CD4-positive, alpha-beta T cell (primary cell): ENCODE measurements around the gene PAPSS2. TPM values are rescaled to one million over a fixed set of nuclear protein-coding genes. Genes with fewer than 3 reads are reported as not detected.

Source experiments
- ATAC-seq: fragments of 200-7000 bp; cut with Tn5 transposase; one replicate; pipeline ENCODE4 v1.10.0; 2022; ENCODE audit warnings: mild to moderate bottlenecking; ENCODE audit not compliant: poor library complexity
- CTCF ChIA-PET: fragments of 350-600 bp; sonication (Branson Sonifier 250); formaldehyde crosslinking; loops from one replicate; lab custom pipeline; 2021; ENCODE audit warnings: antibody characterized with exemption, inconsistent platforms; lab: Charles Lee
- POLR2A ChIA-PET: fragments of 350-600 bp; sonication (Branson Sonifier 250); formaldehyde crosslinking; loops from one replicate; lab custom pipeline; 2021; ENCODE audit warnings: antibody characterized with exemption, inconsistent platforms; lab: Charles Lee
- DNase-seq, 14 experiments: peaks; one replicate each; pipeline ENCODE4 v3.0.0-alpha.2; 2013 to 2020; ENCODE audit warnings: mixed read lengths in 2 of 14
- H3K27ac ChIP-seq, 2 donors: one replicate each; pipeline versions ENCODE4 v1.5.1 to v1.7.0; 2013; ENCODE audit warnings: low read length in 2 of 2, low read depth in 1 of 2, mild to moderate bottlenecking in 1 of 2
- H3K27me3 ChIP-seq, 2 experiments: 1 replicate in 1 of 2; 2 replicates in 1 of 2; pipeline versions ENCODE4 v1.6.1 to v1.7.0; 2013; ENCODE audit warnings: low read length in 2 of 2, control low read depth in 1 of 2, mild to moderate bottlenecking in 1 of 2, moderate library complexity in 1 of 2; ENCODE audit not compliant: insufficient read depth in 2 of 2, control insufficient read depth in 1 of 2
- H3K36me3 ChIP-seq: one replicate; pipeline ENCODE4 v1.6.1; 2013; ENCODE audit warnings: low read length, control low read depth; ENCODE audit not compliant: insufficient read depth
- H3K4me1 ChIP-seq: one replicate; pipeline ENCODE4 v1.6.1; 2013; ENCODE audit warnings: low read length, control low read depth; ENCODE audit not compliant: insufficient read depth
- H3K4me3 ChIP-seq: one replicate; pipeline ENCODE4 v1.5.1; 2013; ENCODE audit warnings: mild to moderate bottlenecking, low read length, moderate library complexity
- H3K9me3 ChIP-seq, 2 experiments: 1 replicate in 1 of 2; 2 replicates in 1 of 2; pipeline versions ENCODE4 v1.6.1 to v1.7.0; 2013; ENCODE audit warnings: low read length in 2 of 2, mild to moderate bottlenecking in 2 of 2, control low read depth in 1 of 2, moderate library complexity in 1 of 2; ENCODE audit not compliant: control insufficient read depth in 1 of 2, insufficient read depth in 1 of 2
- H3K27ac Mint-ChIP-seq: one replicate; pipeline ENCODE4 v1.8.0; 2020; ENCODE audit warnings: mixed read lengths
- H3K27me3 Mint-ChIP-seq: one replicate; pipeline ENCODE4 v1.8.0; 2021; ENCODE audit warnings: mixed read lengths
- H3K36me3 Mint-ChIP-seq: one replicate; pipeline ENCODE4 v1.8.0; 2021; ENCODE audit warnings: low read depth, mixed read lengths
- H3K4me1 Mint-ChIP-seq: one replicate; pipeline ENCODE4 v1.8.0; 2021; ENCODE audit warnings: low read depth, mixed read lengths
- H3K4me3 Mint-ChIP-seq: one replicate; pipeline ENCODE4 v1.8.0; 2020; ENCODE audit warnings: mild to moderate bottlenecking, mixed read lengths
- H3K9me3 Mint-ChIP-seq: one replicate; pipeline ENCODE4 v1.8.0; 2020; ENCODE audit warnings: mixed read lengths
- CTCF ChIP-seq: fragments of 200-600 bp; IDR thresholded peaks from one replicate; pipeline ENCODE4 v1.8.0; 2022; ENCODE audit warnings: antibody characterized with exemption, mild to moderate bottlenecking
- intact Hi-C, 2 experiments: fragments of 100-400 bp; cut with DNase I in 1 of 2; cut with micrococcal nuclease in 1 of 2; formaldehyde crosslinking; loops; one replicate each; pipeline versions ENCODE4 v1.15.1 to v1.9.0; 2023 to 2025; cut with DNase I, micrococcal nuclease
- total RNA-seq, 174 experiments: library from RNA in 2 of 174; stranded (reverse) in 2 of 174; gene quantifications; one replicate each; pipeline ENCODE4 v1.2.3 and lab custom pipeline; 2021 to 2026

Gene PAPSS2
- total RNA-seq, 2 experiments from 2014 or later = not detected

- ChIA-PET CTCF (interaction anchor here (0.6 to 1.0 kb wide), 3 partner anchors 11 to 54 kb away, joined by 3 read pairs; no protein-coding TSS in a partner anchor), POLR2A (no interaction called here)
- Mint-ChIP-seq H3K36me3 (peaks cover 81% of the 10 kb centered on the region), H3K27ac (no peak overlapping the region), H3K9me3 (no peaks in the 10 kb centered on the region), H3K4me1 (peaks cover 28% of the 10 kb centered on the region), H3K27me3 (no peaks in the 10 kb centered on the region), H3K4me3 (no peak overlapping the region)
- no peak for ATAC-seq
- no peak overlapping the region for H3K27ac ChIP-seq
- H3K4me3 ChIP-seq = no peak overlapping the region
- H3K9me3 ChIP-seq = no peaks in the 10 kb centered on the region
- no peak for DNase-seq
- intact Hi-C loops = no loop called here
- TF ChIP-seq CTCF = no peak
- peaks cover 54% of the 10 kb centered on the region for H3K36me3 ChIP-seq
- no peaks in the 10 kb centered on the region for H3K4me1 ChIP-seq
- no peaks in the 10 kb centered on the region for H3K27me3 ChIP-seq
These were observed 121.9 kb downstream of the PAPSS2 start for GRCh38 chr10:87781545-87781944.

DNA sequence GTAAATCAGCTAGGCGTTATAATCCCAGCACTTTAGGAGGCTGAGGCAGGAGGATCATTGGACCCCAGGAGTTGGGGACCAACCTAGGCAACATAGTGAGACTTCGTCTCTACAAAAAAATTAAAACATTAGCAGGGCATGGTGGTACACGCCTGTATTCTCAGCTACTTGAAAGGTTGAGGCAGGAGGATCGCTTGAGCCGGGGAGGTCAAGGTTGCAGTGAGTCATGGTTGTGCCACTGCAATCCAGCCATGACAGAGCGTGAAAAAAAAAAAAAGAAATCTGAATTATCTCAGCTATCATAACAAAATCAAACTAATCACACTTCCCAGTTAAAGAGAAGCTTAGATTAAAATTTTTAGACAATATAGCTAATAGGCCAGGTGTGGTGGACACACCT lies 123.0 kb downstream of the PAPSS2 start:
- no peaks in the 10 kb centered on the region for H3K9me3 ChIP-seq
- POLR2A ChIA-PET = no interaction called here
- no peak for TF ChIP-seq CTCF
- intact Hi-C loops = no loop called here
- peaks cover 82% of the 10 kb centered on the region for H3K36me3 Mint-ChIP-seq
- no peak overlapping the region for H3K27ac Mint-ChIP-seq
- H3K4me1 Mint-ChIP-seq = peaks cover 28% of the 10 kb centered on the region
- H3K4me3 ChIP-seq = no peak overlapping the region
- no peak overlapping the region for H3K27ac ChIP-seq
- no peaks in the 10 kb centered on the region for H3K4me1 ChIP-seq
- CTCF ChIA-PET = no interaction called here
- no peaks in the 10 kb centered on the region for H3K27me3 ChIP-seq
- DNase-seq (no peak), ATAC-seq (no peak)
- no peaks in the 10 kb centered on the region for H3K9me3 Mint-ChIP-seq
- H3K4me3 Mint-ChIP-seq = no peak overlapping the region
- H3K36me3 ChIP-seq = peaks cover 56% of the 10 kb centered on the region
- H3K27me3 Mint-ChIP-seq = no peaks in the 10 kb centered on the region

GRCh38 chr10:87786421-87786820 lies 126.7 kb downstream of the PAPSS2 start:
- Mint-ChIP-seq H3K36me3 (peaks cover 86% of the 10 kb centered on the region), H3K9me3 (no peaks in the 10 kb centered on the region), H3K27me3 (no peaks in the 10 kb centered on the region), H3K4me1 (peaks cover 29% of the 10 kb centered on the region), H3K4me3 (no peak overlapping the region), H3K27ac (no peak overlapping the region)
- Histone ChIP-seq H3K36me3 (peaks cover 67% of the 10 kb centered on the region), H3K27me3 (no peaks in the 10 kb centered on the region), H3K9me3 (no peaks in the 10 kb centered on the region), H3K4me3 (no peak overlapping the region), H3K27ac (no peak overlapping the region), H3K4me1 (no peaks in the 10 kb centered on the region)
- no peak for TF ChIP-seq CTCF
- DNase-seq = no peak
- POLR2A ChIA-PET = interaction anchor here (1.5 kb wide), 1 partner anchor 32 kb away, joined by 8 read pairs; the partner anchor contains the start of gene ATAD1
- CTCF ChIA-PET = interaction anchor here (1.8 kb wide), 1 partner anchor 32 kb away, joined by 4 read pairs; the partner anchor contains the start of gene ATAD1
- ATAC-seq = no peak
- intact Hi-C loops = no loop called here
